Tibial artery (tissue), 4 donors: ENCODE results near the gene CCDC137.
"Not testable (repeated sequence)": the region's sequence is repeated elsewhere in the genome, so short reads cannot be mapped to it uniquely, and the experiment has no call there.

ENCODE experiments used
- DNase-seq, 2 donors: peaks; one replicate each; pipeline ENCODE4 v3.0.0-alpha.2; 2019
- H3K27ac ChIP-seq, 2 donors: fragments of 200-600 bp; sonication (generic) in 1 of 2; 1 replicate in 1 of 2; 2 replicates in 1 of 2; pipeline ENCODE4 v1.5.1; 2018 to 2019; ENCODE audit warnings: mild to moderate bottlenecking in 1 of 2
- H3K27me3 ChIP-seq, 2 donors: fragments of 200-600 bp; sonication (generic) in 1 of 2; one replicate each; pipeline versions ENCODE4 v1.5.1 to v1.6.0; 2016 to 2019
- H3K36me3 ChIP-seq, 3 donors: fragments of 200-600 bp; sonication (generic) in 2 of 3; one replicate each; pipeline ENCODE4 v1.5.1; 2016 to 2019; ENCODE audit warnings: mild to moderate bottlenecking in 2 of 3
- H3K4me1 ChIP-seq, 4 donors: fragments of 200-600 bp; sonication (generic) in 2 of 4; 1 replicate in 3 of 4; 2 replicates in 1 of 4; pipeline ENCODE4 v1.5.1; 2016 to 2019
- H3K4me3 ChIP-seq, 2 donors: fragments of 200-600 bp; sonication (generic) in 1 of 2; 1 replicate in 1 of 2; 2 replicates in 1 of 2; pipeline ENCODE4 v1.5.1; 2018 to 2019; ENCODE audit warnings: mild to moderate bottlenecking in 2 of 2
- H3K9me3 ChIP-seq, 3 donors: fragments of 200-600 bp; sonication (generic) in 1 of 3; one replicate each; pipeline ENCODE4 v1.5.1; 2016 to 2019
- intact Hi-C: fragments of 100-400 bp; cut with DNase I; formaldehyde crosslinking; loops from one replicate; pipeline ENCODE4 v1.15.0; 2023; ENCODE audit warnings: low total_unique reads
- TF ChIP-seq, protein P1 (sequence below), 2 experiments: fragments of 200-600 bp in 1 of 2; fragments of 450-650 bp in 1 of 2; IDR thresholded peaks; one replicate each; pipeline ENCODE4 v1.5.1; 2017 to 2019; ENCODE audit warnings: antibody characterized with exemption in 2 of 2, mild to moderate bottlenecking in 1 of 2, moderate library complexity in 1 of 2

CCDC137 gene, protein sequence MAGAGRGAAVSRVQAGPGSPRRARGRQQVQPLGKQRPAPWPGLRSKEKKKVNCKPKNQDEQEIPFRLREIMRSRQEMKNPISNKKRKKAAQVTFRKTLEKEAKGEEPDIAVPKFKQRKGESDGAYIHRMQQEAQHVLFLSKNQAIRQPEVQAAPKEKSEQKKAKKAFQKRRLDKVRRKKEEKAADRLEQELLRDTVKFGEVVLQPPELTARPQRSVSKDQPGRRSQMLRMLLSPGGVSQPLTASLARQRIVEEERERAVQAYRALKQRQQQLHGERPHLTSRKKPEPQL

DNA sequence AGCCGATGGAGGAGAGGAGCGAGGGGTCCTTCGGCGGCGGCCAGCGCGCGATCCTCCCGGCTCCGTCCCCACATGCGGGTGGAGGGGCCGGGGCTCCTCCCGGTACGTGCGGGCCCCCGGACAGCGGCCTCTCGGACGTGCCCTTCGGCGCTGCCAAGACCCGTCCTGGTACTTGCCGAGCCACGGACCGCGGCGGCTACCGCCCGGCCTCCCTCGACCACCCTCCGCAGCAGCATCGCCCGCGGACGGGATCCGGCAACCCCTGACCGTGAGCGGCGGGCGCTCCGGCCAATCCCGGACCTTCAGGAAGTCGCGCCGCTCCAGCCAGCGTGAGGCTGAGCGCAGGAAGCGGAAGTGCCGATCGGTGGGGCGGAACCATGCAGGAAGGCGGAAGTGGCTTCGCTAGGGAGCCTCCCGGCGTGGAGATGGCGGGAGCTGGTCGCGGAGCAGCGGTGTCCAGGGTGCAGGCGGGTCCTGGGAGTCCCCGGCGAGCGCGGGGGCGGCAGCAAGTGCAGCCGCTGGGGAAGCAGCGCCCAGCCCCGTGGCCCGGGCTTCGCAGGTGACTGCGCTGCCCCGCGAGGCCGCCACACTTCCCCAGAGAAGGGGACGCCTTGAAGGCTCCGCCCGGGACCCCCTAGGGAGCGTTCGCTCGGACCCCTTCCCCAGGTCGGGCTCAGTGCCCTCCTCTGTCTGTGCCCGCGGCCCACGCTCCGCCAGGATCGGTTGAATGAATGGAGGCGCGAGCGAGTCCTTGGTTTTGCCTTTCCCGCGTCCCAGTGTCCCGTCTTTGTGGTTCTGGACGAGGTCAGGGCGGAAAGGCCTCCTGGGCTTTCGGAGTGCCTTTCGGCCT is at the start of gene CCDC137, which contains the start of gene OXLD1:
TSS of gene CCDC137 (plus strand) at position 396 of the 850 bp plus-strand sequence. CDS start at position 426, 30 bp downstream.
TSS of gene OXLD1 (minus strand) at position 264 of the 850 bp plus-strand sequence. CDS start at position 236, 28 bp downstream.
- H3K27ac ChIP-seq: peak within 1 kb of the TSS; percentile 86 to 92
- TF ChIP-seq, protein P1, sequence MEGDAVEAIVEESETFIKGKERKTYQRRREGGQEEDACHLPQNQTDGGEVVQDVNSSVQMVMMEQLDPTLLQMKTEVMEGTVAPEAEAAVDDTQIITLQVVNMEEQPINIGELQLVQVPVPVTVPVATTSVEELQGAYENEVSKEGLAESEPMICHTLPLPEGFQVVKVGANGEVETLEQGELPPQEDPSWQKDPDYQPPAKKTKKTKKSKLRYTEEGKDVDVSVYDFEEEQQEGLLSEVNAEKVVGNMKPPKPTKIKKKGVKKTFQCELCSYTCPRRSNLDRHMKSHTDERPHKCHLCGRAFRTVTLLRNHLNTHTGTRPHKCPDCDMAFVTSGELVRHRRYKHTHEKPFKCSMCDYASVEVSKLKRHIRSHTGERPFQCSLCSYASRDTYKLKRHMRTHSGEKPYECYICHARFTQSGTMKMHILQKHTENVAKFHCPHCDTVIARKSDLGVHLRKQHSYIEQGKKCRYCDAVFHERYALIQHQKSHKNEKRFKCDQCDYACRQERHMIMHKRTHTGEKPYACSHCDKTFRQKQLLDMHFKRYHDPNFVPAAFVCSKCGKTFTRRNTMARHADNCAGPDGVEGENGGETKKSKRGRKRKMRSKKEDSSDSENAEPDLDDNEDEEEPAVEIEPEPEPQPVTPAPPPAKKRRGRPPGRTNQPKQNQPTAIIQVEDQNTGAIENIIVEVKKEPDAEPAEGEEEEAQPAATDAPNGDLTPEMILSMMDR (IDR thresholded peaks at IDR 0.05): no peak
- peak within 1 kb of the TSS; percentile 87 to 95 for H3K4me3 ChIP-seq
- DNase-seq: peak; percentile 94 to 97
- H3K27me3 ChIP-seq: no peaks in the 10 kb centered on the region
- H3K4me1 ChIP-seq: peaks cover 0 to 30% (median 23%) of the 10 kb centered on the region in 4 donors
- peaks cover 16 to 33% (median 21%) of the 10 kb centered on the region in 3 donors for H3K36me3 ChIP-seq
- no peaks in the 10 kb centered on the region for H3K9me3 ChIP-seq
- intact Hi-C loops: loop anchor here (2.0 kb wide), 1 partner anchor 30 kb away; the partner anchor contains the start of genes NPLOC4 and TSPAN10

DNA sequence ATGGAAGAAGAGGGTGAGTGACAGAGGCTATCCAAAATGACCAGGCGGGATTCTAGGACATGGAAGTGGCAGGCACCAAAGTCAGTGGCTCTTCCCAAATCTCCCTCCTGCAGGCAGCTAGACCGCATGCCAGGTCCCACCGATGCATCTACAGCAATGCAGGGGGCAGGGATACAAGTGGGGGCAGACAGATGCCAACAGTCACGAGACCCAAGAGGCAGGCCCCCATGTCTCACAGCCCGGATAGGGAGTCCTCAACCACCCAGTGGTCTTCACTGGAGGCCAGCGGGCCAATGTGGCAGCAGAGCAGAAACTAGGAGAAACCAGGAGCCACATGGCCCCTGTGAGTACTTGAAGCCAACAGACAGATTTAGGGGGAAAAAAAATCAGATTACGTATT is 49.7 kb upstream of the CCDC137 start:
- H3K36me3 ChIP-seq: peaks cover 46 to 58% (median 47%) of the 10 kb centered on the region in 3 donors
- intact Hi-C loops: no loop called here

DNA sequence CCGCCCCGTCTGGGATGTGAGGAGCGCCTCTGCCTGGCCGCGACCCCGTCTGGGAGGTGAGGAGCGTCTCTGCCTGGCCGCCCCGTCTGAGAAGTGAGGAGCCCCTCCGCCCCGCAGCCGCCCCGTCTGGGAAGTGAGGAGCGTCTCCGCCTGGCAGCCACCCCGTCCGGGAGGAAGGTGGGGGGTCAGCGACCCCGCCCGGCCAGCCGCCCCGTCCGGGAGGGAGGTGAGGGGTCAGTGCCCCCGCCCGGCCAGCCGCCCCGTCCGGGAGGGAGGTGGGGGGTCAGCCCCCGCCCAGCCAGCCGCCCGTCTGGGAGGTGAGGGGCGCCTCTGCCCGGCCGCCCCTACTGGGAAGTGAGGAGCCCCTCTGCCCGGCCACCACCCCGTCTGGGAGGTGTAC is 48.2 kb upstream of the CCDC137 start:
- DNase-seq, H3K27ac ChIP-seq, H3K27me3 ChIP-seq, intact Hi-C loops, H3K9me3 ChIP-seq, H3K4me3 ChIP-seq: not testable (repeated sequence)
- peaks cover 40 to 59% (median 45%) of the 10 kb centered on the region in 3 donors for H3K36me3 ChIP-seq
- peaks cover 0 to 26% (median 20%) of the 10 kb centered on the region in 4 donors for H3K4me1 ChIP-seq

More for the DNA sequence above, 49.7 kb upstream of the CCDC137 start:
- Histone ChIP-seq H3K27me3 (no peaks in the 10 kb centered on the region), H3K9me3 (no peaks in the 10 kb centered on the region), H3K27ac (no peak overlapping the region), H3K4me1 (peaks cover 0 to 27% (median 21%) of the 10 kb centered on the region in 4 donors), H3K4me3 (no peak overlapping the region)
- no peak for DNase-seq
- TF ChIP-seq, protein P1 (IDR thresholded peaks at IDR 0.05): no peak

DNA sequence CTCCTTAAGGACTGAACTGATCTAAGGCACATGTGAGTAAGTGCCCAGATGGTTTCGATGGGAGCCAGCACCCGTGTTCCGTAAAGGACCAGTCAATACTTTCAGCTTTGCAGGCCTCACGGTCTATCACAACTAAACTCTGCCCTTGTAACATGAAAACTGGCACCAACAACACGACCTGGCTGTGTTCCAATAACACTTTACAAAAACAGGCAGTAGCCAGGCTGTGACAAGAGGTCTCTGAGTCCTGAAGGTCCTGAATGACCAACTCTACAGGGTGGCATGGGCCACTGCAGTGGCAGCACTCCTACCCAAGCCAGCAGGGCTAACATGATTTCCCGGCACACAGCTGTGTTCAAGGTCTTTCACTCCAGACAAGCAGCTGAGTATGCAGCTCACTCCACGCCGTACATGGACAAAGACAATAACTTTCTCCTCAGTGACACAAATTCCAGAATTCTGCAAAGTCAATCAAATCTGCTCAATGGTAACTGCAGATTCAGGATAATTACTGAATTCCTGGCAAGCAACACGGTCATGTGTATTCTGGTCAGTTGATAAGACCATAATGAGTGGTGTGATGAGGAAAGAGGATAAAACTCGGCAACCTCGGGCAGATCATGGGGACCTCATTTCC is 44.9 kb upstream of the CCDC137 start:
- Histone ChIP-seq H3K36me3 (peaks cover 63 to 84% (median 76%) of the 10 kb centered on the region in 3 donors), H3K4me1 (no peaks in the 10 kb centered on the region), H3K27ac (no peak overlapping the region), H3K4me3 (no peak overlapping the region), H3K27me3 (no peaks in the 10 kb centered on the region), H3K9me3 (no peaks in the 10 kb centered on the region)
- intact Hi-C loops: no loop called here
- TF ChIP-seq, protein P1 (IDR thresholded peaks at IDR 0.05): no peak
- no peak for DNase-seq

DNA sequence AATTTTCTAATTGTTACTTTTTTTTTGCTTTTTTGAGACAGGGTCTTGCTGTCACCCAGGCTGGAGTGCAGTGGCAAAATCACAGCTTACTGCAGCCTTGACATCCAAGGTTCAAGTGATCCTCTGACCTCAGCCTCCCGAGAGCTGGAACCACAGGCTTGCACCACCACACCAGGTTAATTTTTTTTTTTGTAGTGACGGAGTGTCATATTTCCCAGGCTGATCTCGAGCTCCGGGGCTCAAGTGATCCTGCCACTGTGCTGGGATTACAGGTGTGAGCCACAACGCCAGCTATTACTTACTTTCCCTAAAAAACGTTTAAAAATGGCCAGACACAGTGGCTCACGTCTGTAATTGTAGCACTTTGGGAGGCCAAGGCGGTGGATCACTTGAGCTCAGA is 36.3 kb upstream of the CCDC137 start:
- Histone ChIP-seq H3K27ac (no peak overlapping the region), H3K4me1 (peaks cover 0 to 25% (median 15%) of the 10 kb centered on the region in 4 donors), H3K9me3 (no peaks in the 10 kb centered on the region), H3K27me3 (no peaks in the 10 kb centered on the region), H3K4me3 (no peak overlapping the region), H3K36me3 (peaks cover 43 to 53% (median 45%) of the 10 kb centered on the region in 3 donors)
- no peak for DNase-seq
- intact Hi-C loops: no loop called here
- TF ChIP-seq, protein P1 (IDR thresholded peaks at IDR 0.05): no peak
